K562 (cell line): ENCODE results near the gene LAMA1. TPM values are rescaled to one million over a fixed set of nuclear protein-coding genes. Genes with fewer than 3 reads are reported as not detected.
A peak's percentile ranks its signal among the peaks of the same experiment; 100 is the strongest.

Source experiments
- ATAC-seq: fragments of 200-7000 bp; cut with Tn5 transposase; 3 replicates; pipeline ENCODE4 v1.9.1; 2020; ENCODE audit warnings: moderate library complexity
- BruUV-seq: library from RNA; stranded (reverse); fragments of 400-500 nt; replicated peaks from 2 replicates; lab custom pipeline; 2021; lab: Mats Ljungman, UMichigan
- CTCF ChIA-PET: fragments of 300-600 bp; formaldehyde crosslinking; extraction: SDS; loops from one replicate; lab custom pipeline; 2021; ENCODE audit warnings: low intra/inter-chr PET ratio; lab: Yijun Ruan, JAX
- POLR2A ChIA-PET: fragments of 300-600, 350-650 bp; sonication (Branson Sonifier 250); formaldehyde crosslinking; extraction: SDS; loops from one replicate; lab custom pipeline; 2021; ENCODE audit warnings: antibody characterized with exemption, inconsistent platforms; lab: Yijun Ruan, JAX
- DNase-seq, 4 experiments: peaks; one replicate each; pipeline versions ENCODE4 v3.0.0 to v3.0.0-alpha.2; 2011 to 2018; ENCODE audit warnings: low spot score in 3 of 4, mixed read lengths in 3 of 4; ENCODE audit errors: extremely low read depth in 1 of 4
- FAIRE-seq: peaks from 2 replicates; lab custom pipeline; 2011; peaks lifted over from hg19 to GRCh38; lab: Jason Lieb, UNC
- H2AFZ ChIP-seq: 2 replicates; pipeline ENCODE4 v1.6.0; 2011; ENCODE audit warnings: low read depth, low read length, control low read depth, inconsistent platforms
- H3K27ac ChIP-seq: fragments of 200-600 bp; 3 replicates; pipeline ENCODE4 v1.8.0; 2011; ENCODE audit warnings: low read depth, mild to moderate bottlenecking, control low read depth, inconsistent platforms, low read length, moderate library complexity, mixed read lengths; ENCODE audit errors: extremely low read depth
- H3K27me3 ChIP-seq, 2 experiments: fragments of 300-600 bp in 1 of 2; 2 replicates in 1 of 2; 3 replicates in 1 of 2; pipeline versions ENCODE4 v1.6.0 to v1.8.0; 2011; ENCODE audit warnings: inconsistent platforms in 2 of 2, low read length in 2 of 2, mild to moderate bottlenecking in 1 of 2, mixed read lengths in 1 of 2, moderate library complexity in 1 of 2; ENCODE audit not compliant: control insufficient read depth in 2 of 2, insufficient read depth in 2 of 2
- H3K36me3 ChIP-seq: fragments of 300-600 bp; 3 replicates; pipeline ENCODE4 v1.8.0; 2011; ENCODE audit warnings: mild to moderate bottlenecking, low read length, inconsistent platforms; ENCODE audit not compliant: control insufficient read depth, insufficient read depth
- H3K4me1 ChIP-seq, 2 experiments: fragments of 200-600 bp in 1 of 2; replicated peaks in 1 of 2; 2 replicates in 1 of 2; 3 replicates in 1 of 2; pipeline versions ENCODE4 v1.5.1 to v1.8.0; 2011; ENCODE audit warnings: inconsistent platforms in 2 of 2, low read length in 2 of 2, mild to moderate bottlenecking in 1 of 2, mixed read lengths in 1 of 2, moderate library complexity in 1 of 2; ENCODE audit not compliant: control insufficient read depth in 2 of 2, insufficient read depth in 2 of 2
- H3K4me2 ChIP-seq: 2 replicates; pipeline ENCODE4 v1.6.1; 2011; ENCODE audit warnings: low read length, control low read depth, inconsistent platforms, mixed read lengths; ENCODE audit not compliant: insufficient read depth
- H3K4me3 ChIP-seq: fragments of 200-600 bp; sonication (generic), shearing (Covaris generic); 2 replicates; pipeline ENCODE4 v1.5.1; 2016; ENCODE audit warnings: control low read depth, inconsistent platforms
- H3K79me2 ChIP-seq: fragments of 200-600 bp; 3 replicates; pipeline ENCODE4 v1.8.0; 2011; ENCODE audit warnings: low read length, inconsistent platforms; ENCODE audit not compliant: control insufficient read depth, insufficient read depth
- H3K9ac ChIP-seq, 2 experiments: 2 replicates each; pipeline versions ENCODE4 v1.6.0 to v1.6.1; 2011; ENCODE audit warnings: low read depth in 2 of 2, low read length in 2 of 2, control low read depth in 1 of 2, inconsistent platforms in 1 of 2, mild to moderate bottlenecking in 1 of 2, mixed read lengths in 1 of 2; ENCODE audit not compliant: insufficient read depth in 1 of 2
- H3K9me1 ChIP-seq: one replicate; pipeline ENCODE4 v1.6.0; 2011; ENCODE audit warnings: inconsistent platforms, mild to moderate bottlenecking, low read length, moderate library complexity; ENCODE audit not compliant: control insufficient read depth, insufficient read depth
- H3K9me3 ChIP-seq: replicated peaks from 2 replicates; pipeline ENCODE4 v1.5.1; 2011; ENCODE audit warnings: low read depth, low read length, inconsistent platforms; ENCODE audit not compliant: control insufficient read depth, insufficient read depth
- H4K20me1 ChIP-seq: replicated peaks from 2 replicates; pipeline ENCODE4 v1.6.1; 2011; ENCODE audit warnings: low read length, inconsistent platforms, mixed read lengths; ENCODE audit not compliant: control insufficient read depth, insufficient read depth
- BCLAF1 ChIP-seq, 2 experiments: fragments of 450-650 bp in 1 of 2; IDR thresholded peaks; 2 replicates each; pipeline ENCODE4 v1.6.1; 2011 to 2017; ENCODE audit warnings: low read depth in 2 of 2, antibody characterized with exemption in 1 of 2, borderline replicate concordance in 1 of 2, low read length in 1 of 2, mild to moderate bottlenecking in 1 of 2, mixed read lengths in 1 of 2; ENCODE audit not compliant: control insufficient read depth in 1 of 2
- CBFB ChIP-seq: sonication (generic); formaldehyde crosslinking; IDR thresholded peaks from 2 replicates; pipeline ENCODE4 v1.4.0; 2020; ENCODE audit warnings: mild to moderate bottlenecking, missing genetic modification reagents
- CEBPG ChIP-seq, 3 experiments: fragments of 200-800 bp in 1 of 3; sonication (Bioruptor generic) in 1 of 3; sonication (generic) in 1 of 3; formaldehyde crosslinking in 1 of 3; IDR thresholded peaks in 2 of 3; conservative IDR thresholded peaks in 1 of 3; 2 replicates each; pipeline versions ENCODE4 v1.6.1 to v1.8.0; 2016 to 2022; ENCODE audit warnings: missing compliant biosample characterization in 2 of 3, missing genetic modification characterization in 2 of 3, mild to moderate bottlenecking in 1 of 3, missing genetic modification reagents in 1 of 3
- GABPA ChIP-seq: fragments of 200-800 bp; sonication (Bioruptor generic); conservative IDR thresholded peaks from 2 replicates; pipeline ENCODE4 v1.6.1; 2016; ENCODE audit warnings: low read depth, missing genetic modification characterization, missing compliant biosample characterization
- KDM4B ChIP-seq, 2 experiments: fragments of 450-650 bp in 1 of 2; sonication (generic) in 1 of 2; IDR thresholded peaks; 2 replicates each; pipeline ENCODE4 v1.6.1; 2016 to 2017; ENCODE audit warnings: borderline replicate concordance in 2 of 2, antibody characterized with exemption in 1 of 2, low read depth in 1 of 2, mild to moderate bottlenecking in 1 of 2
- MAFF ChIP-seq: IDR thresholded peaks from 2 replicates; pipeline ENCODE4 v1.6.1; 2012; ENCODE audit warnings: low read length, improper control_type of control experiment
- MAFG ChIP-seq: fragments of 450-650 bp; conservative IDR thresholded peaks from 2 replicates; pipeline ENCODE4 v1.6.1; 2016; ENCODE audit warnings: missing genetic modification characterization, missing compliant biosample characterization
- MAFK ChIP-seq: IDR thresholded peaks from 2 replicates; pipeline ENCODE4 v1.6.1; 2011; ENCODE audit warnings: low read length, improper control_type of control experiment
- MAX ChIP-seq: sonication (generic); formaldehyde crosslinking; IDR thresholded peaks from 2 replicates; pipeline ENCODE4 v1.9.0; 2022; ENCODE audit warnings: mild to moderate bottlenecking, missing genetic modification reagents
- NEUROD1 ChIP-seq: fragments of 150-350 bp; IDR thresholded peaks from 2 replicates; pipeline ENCODE4 v1.6.1; 2014; ENCODE audit warnings: borderline replicate concordance, low read length, low read depth; ENCODE audit not compliant: partially characterized antibody
- SMC3 ChIP-seq: conservative IDR thresholded peaks from 2 replicates; pipeline ENCODE4 v1.6.1; 2011; ENCODE audit warnings: low read depth, low read length, improper control_type of control experiment; ENCODE audit not compliant: insufficient read depth
- UBTF ChIP-seq, 2 experiments: IDR thresholded peaks; 2 replicates each; pipeline ENCODE4 v1.6.1; 2012; ENCODE audit warnings: improper control_type of control experiment in 2 of 2, low read depth in 2 of 2, low read length in 2 of 2, borderline replicate concordance in 1 of 2
- ZNF133 ChIP-seq: fragments of 250-450 bp; sonication (Bioruptor Pico); IDR thresholded peaks from 2 replicates; pipeline ENCODE4 v1.4.0; 2020; ENCODE audit warnings: mild to moderate bottlenecking
- ZNF324 ChIP-seq: fragments of 250-450 bp; sonication (Bioruptor Pico); IDR thresholded peaks from 2 replicates; pipeline ENCODE4 v1.4.0; 2020; ENCODE audit warnings: mild to moderate bottlenecking
- WGBS: fragments of 100-300 bp; shearing (Covaris generic); methylation state at CpG from one replicate; pipeline ENCODE4 v1.1.6; 2016; ENCODE audit warnings: low coverage, mixed read lengths; ENCODE audit not compliant: insufficient coverage; ENCODE audit errors: missing lambda C conversion rate; 5-methylcytosine and 5-hydroxymethylcytosine counted together
- in situ Hi-C: fragments of 300-500 bp; cut with MboI; formaldehyde crosslinking; loops from 4 replicates; pipeline ENCODE4 v1.15.0; 2018; ENCODE audit warnings: inconsistent platforms, mixed read lengths
- intact Hi-C: fragments of 100-400 bp; cut with micrococcal nuclease; formaldehyde crosslinking; loops from 2 replicates; pipeline ENCODE4 v1.14.2; 2022
- polyA plus RNA-seq, 8 experiments: library from polyadenylated mRNA; depleted of rRNA in 4 of 8; stranded (reverse) in 5 of 8; unstranded in 3 of 8; fragments of >200 nt; fragmentation: Nextera tagmentation in 2 of 8; fragmentation: Illumina TruSeq in 1 of 8; extraction: Ambion mirVana in 2 of 8; extraction: Trizol in 1 of 8; gene quantifications; 2 replicates each; pipeline versions ENCODE4 v1.2.1 to v1.2.3, GENCODE V29; 2011 to 2014; ENCODE audit warnings: inconsistent platforms in 1 of 8, missing spikeins in 1 of 8
- total RNA-seq, 7 experiments: library from RNA; depleted of rRNA in 6 of 7; stranded (reverse); fragments of >200 nt in 6 of 7; fragmentation: Illumina TruSeq in 2 of 7; extraction: Trizol in 2 of 7; gene quantifications; 2 replicates each; pipeline versions ENCODE4 v1.2.1 to v1.2.3, GENCODE V29; 2011 to 2021; ENCODE audit warnings: low replicate concordance in 1 of 7

LAMA1 gene
- total and polyA plus RNA-seq, 9 of the 15 experiments (the other 6 are each of a cell fraction or from before 2014, with no cell fraction given), result 0.04 TPM; not detected in 8

GRCh38 chr18:7020995-7021777 lies 96.4 kb downstream of the LAMA1 start:
- Histone ChIP-seq H3K4me1 (no peaks in the 10 kb centered on the region), H4K20me1 (0 out of 2 replicates have a peak, but pooled peaks cover 3% of the 10 kb centered on the region), H3K9ac (no peak overlapping the region), H2AFZ (no peak overlapping the region), H3K9me1 (no peaks in the 10 kb centered on the region), H3K4me2 (no peak overlapping the region), H3K27ac (no peak overlapping the region), H3K36me3 (no peaks in the 10 kb centered on the region), H3K27me3 (peaks cover 15 to 45% of the 10 kb centered on the region in 2 experiments; a peak in 3 of 5 replicates), H3K4me3 (no peak overlapping the region), H3K9me3 (no peaks in the 10 kb centered on the region), H3K79me2 (no peaks in the 10 kb centered on the region)
- CTCF ChIA-PET, result interaction anchor here (0.9 to 2.3 kb wide), 2 partner anchors 101 to 102 kb away, joined by 3 to 16 read pairs; no protein-coding TSS in a partner anchor
- FAIRE-seq (no peak), ATAC-seq (peak; percentile 73), DNase-seq (peak in 2 of 4 experiments; percentile 30 to 42)
- WGBS, result 3% methylated on average over 13 of the region's 13 CpGs
- intact Hi-C loops, result no loop called here
- in situ Hi-C loops, result no loop called here
- BruUV-seq, result no TSS peak
- POLR2A ChIA-PET, result no interaction called here
- TF ChIP-seq MAFF (peak; percentile 44; the same call in 1 of the 2 replicates), MAX (CRISPR knock-in tag) (no peak), BCLAF1 (IDR thresholded peaks at IDR 0.05; ENCODE audit: borderline replicate concordance in 1 of 2, control insufficient read depth in 1 of 2, low read depth in 2 of 2, low read length in 1 of 2) (no peak), ZNF133 (no peak), CBFB (CRISPR knock-in tag) (no peak), NEUROD1 (no peak), MAFG (tag) (peak; percentile 36; the same call in 1 of the 2 replicates), KDM4B (IDR thresholded peaks at IDR 0.05; ENCODE audit: borderline replicate concordance in 2 of 2, low read depth in 1 of 2) (no peak), GABPA (tag) (no peak), CEBPG (CRISPR knock-in tag; IDR thresholded peaks at IDR 0.05) (no peak), CEBPG (tag; conservative IDR thresholded peaks at IDR 0.05 in 1 of 2, IDR thresholded peaks at IDR 0.05 in 1 of 2) (peak; percentile 8 to 39; a peak in 1 of 4 replicates), MAFK (peak; percentile 30; the same call in 1 of the 2 replicates), SMC3 (no peak), UBTF (IDR thresholded peaks at IDR 0.05; ENCODE audit: borderline replicate concordance in 1 of 2, low read depth in 2 of 2, low read length in 2 of 2) (no peak), ZNF324 (CRISPR knock-in tag) (no peak)
